GM12878 (cell line): ENCODE measurements around the gene DGKQ. TPM values are rescaled to one million over a fixed set of nuclear protein-coding genes. Genes with fewer than 3 reads are reported as not detected.

ENCODE experiments used
- ATAC-seq: fragments of 200-7000 bp; cut with Tn5 transposase; 3 replicates; pipeline ENCODE4 v1.9.1; 2020; ENCODE audit warnings: mild to moderate bottlenecking, moderate library complexity
- BruUV-seq: library from RNA; stranded (reverse); fragments of 400-500 nt; replicated peaks from 2 replicates; lab custom pipeline; 2021; lab: Mats Ljungman, UMichigan
- CTCF ChIA-PET: fragments of 300-600 bp; sonication (Branson Sonifier 250); formaldehyde crosslinking; extraction: SDS; loops from one replicate; lab custom pipeline; 2021; ENCODE audit warnings: inconsistent platforms; lab: Yijun Ruan, JAX
- POLR2A ChIA-PET: fragments of 350-600 bp; formaldehyde crosslinking; extraction: SDS; loops from one replicate; lab custom pipeline; 2021; ENCODE audit warnings: inconsistent platforms; lab: Charles Lee
- RAD21 ChIA-PET: fragments of 300-600 bp; sonication (Branson Sonifier 250); formaldehyde crosslinking; loops from one replicate; lab custom pipeline; 2023; ENCODE audit warnings: antibody characterized with exemption; ENCODE audit not compliant: unreplicated experiment; lab: Charles Lee
- SMC1A ChIA-PET: fragments of 300-600 bp; sonication (Branson Sonifier 250); formaldehyde crosslinking; loops from one replicate; lab custom pipeline; 2023; ENCODE audit not compliant: unreplicated experiment, uncharacterized antibody; lab: Charles Lee
- DNase-seq: peaks from one replicate; pipeline ENCODE4 v3.0.0-alpha.2; 2011; ENCODE audit warnings: low read depth, low spot score
- FAIRE-seq: peaks from 3 replicates; lab custom pipeline; 2011; peaks lifted over from hg19 to GRCh38; lab: Jason Lieb, UNC
- H2AFZ ChIP-seq: 2 replicates; pipeline ENCODE4 v1.6.0; 2011; ENCODE audit warnings: low read depth, low read length, control low read depth; ENCODE audit not compliant: control insufficient read depth
- H3K27ac ChIP-seq: 2 replicates; pipeline ENCODE4 v1.5.1; 2011; ENCODE audit warnings: control low read depth; ENCODE audit not compliant: control insufficient read depth, insufficient read depth
- H3K27me3 ChIP-seq, 2 experiments: replicated peaks in 1 of 2; 2 replicates each; pipeline versions ENCODE4 v1.6.0 to v1.6.1; 2011; ENCODE audit warnings: low read length in 1 of 2; ENCODE audit not compliant: control insufficient read depth in 2 of 2, insufficient read depth in 2 of 2
- H3K36me3 ChIP-seq, 2 experiments: 2 replicates each; pipeline ENCODE4 v1.5.1; 2011; ENCODE audit warnings: low read length in 1 of 2; ENCODE audit not compliant: control insufficient read depth in 2 of 2, insufficient read depth in 2 of 2
- H3K4me1 ChIP-seq: 2 replicates; pipeline ENCODE4 v1.6.1; 2011; ENCODE audit warnings: mild to moderate bottlenecking, low read length, moderate library complexity, mixed read lengths; ENCODE audit not compliant: control insufficient read depth, insufficient read depth
- H3K4me2 ChIP-seq: 2 replicates; pipeline ENCODE4 v1.6.0; 2011; ENCODE audit warnings: control low read depth; ENCODE audit not compliant: control insufficient read depth, insufficient read depth
- H3K4me3 ChIP-seq: fragments of 200-600 bp; sonication (generic); 2 replicates; pipeline ENCODE4 v1.5.1; 2016
- H3K79me2 ChIP-seq: 2 replicates; pipeline ENCODE4 v1.6.0; 2011; ENCODE audit warnings: low read length; ENCODE audit not compliant: control insufficient read depth, insufficient read depth
- H3K9ac ChIP-seq: 2 replicates; pipeline ENCODE4 v1.8.0; 2011; ENCODE audit warnings: low read length, control low read depth, mixed read lengths; ENCODE audit not compliant: control insufficient read depth, insufficient read depth
- H3K9me3 ChIP-seq: replicated peaks from 3 replicates; pipeline ENCODE4 v1.5.1; 2011; ENCODE audit warnings: mild to moderate bottlenecking, low read length; ENCODE audit not compliant: control insufficient read depth, insufficient read depth
- H4K20me1 ChIP-seq: 2 replicates; pipeline ENCODE4 v1.6.0; 2011; ENCODE audit not compliant: control insufficient read depth, insufficient read depth
- JUND ChIP-seq: IDR thresholded peaks from 2 replicates; pipeline ENCODE4 v1.6.1; 2012; ENCODE audit warnings: low read depth, mild to moderate bottlenecking, low read length, improper control_type of control experiment, moderate library complexity
- POLR2AphosphoS2 ChIP-seq: IDR thresholded peaks from 2 replicates; pipeline ENCODE4 v1.6.1; 2011; ENCODE audit warnings: low read depth, mild to moderate bottlenecking, low read length, improper control_type of control experiment, moderate library complexity
- POU2F2 ChIP-seq: IDR thresholded peaks from 3 replicates; pipeline ENCODE4 v1.6.1; 2011; ENCODE audit warnings: low read depth, mild to moderate bottlenecking, low read length, borderline replicate concordance
- SMC3 ChIP-seq: IDR thresholded peaks from 2 replicates; pipeline ENCODE4 v1.6.1; 2011; ENCODE audit warnings: low read length, improper control_type of control experiment, borderline replicate concordance
- SREBF1 ChIP-seq: IDR thresholded peaks from 2 replicates; pipeline ENCODE4 v1.6.1; 2012; ENCODE audit warnings: mild to moderate bottlenecking, low read length
- SUZ12 ChIP-seq: fragments of 200-600 bp; sonication (generic); IDR thresholded peaks from one replicate; pipeline ENCODE4 v1.6.1; 2018; ENCODE audit warnings: antibody characterized with exemption, mild to moderate bottlenecking; ENCODE audit not compliant: unreplicated experiment
- TBL1XR1 ChIP-seq: IDR thresholded peaks from 2 replicates; pipeline ENCODE4 v1.6.1; 2012; ENCODE audit warnings: low read depth, low read length, improper control_type of control experiment
- YBX1 ChIP-seq: fragments of 450-650 bp; IDR thresholded peaks from 2 replicates; pipeline ENCODE4 v1.6.1; 2016; ENCODE audit warnings: antibody characterized with exemption
- ZSCAN29 ChIP-seq: fragments of 450-650 bp; IDR thresholded peaks from 2 replicates; pipeline ENCODE4 v1.6.1; 2017; ENCODE audit warnings: mild to moderate bottlenecking, moderate library complexity
- WGBS: methylation state at CpG from one replicate; pipeline ENCODE4 v1.1.6; 2016; ENCODE audit warnings: low lambda C conversion rate; ENCODE audit not compliant: insufficient replicate concordance, insufficient coverage; ENCODE audit errors: missing lambda C conversion rate; 5-methylcytosine and 5-hydroxymethylcytosine counted together
- in situ Hi-C: fragments of 300-500 bp; cut with MboI; formaldehyde crosslinking; loops from 9 replicates; pipeline ENCODE4 v1.14.3; 2018; ENCODE audit warnings: mixed read lengths
- intact Hi-C: fragments of 100-400 bp; cut with micrococcal nuclease; formaldehyde crosslinking; loops from one replicate; pipeline ENCODE4 v1.14.2; 2022; ENCODE audit not compliant: unreplicated experiment
- polyA plus RNA-seq, 11 experiments: library from polyadenylated mRNA; depleted of rRNA in 4 of 11; unstranded in 6 of 11; stranded (reverse) in 5 of 11; fragments of >200 nt; fragmentation: Nextera tagmentation in 4 of 11; fragmentation: Illumina TruSeq in 1 of 11; extraction: Ambion mirVana in 4 of 11; extraction: Trizol in 1 of 11; gene quantifications; 1 replicate in 1 of 11; 2 replicates in 10 of 11; pipeline versions ENCODE4 v1.2.1 to v1.2.3, GENCODE V29; 2011 to 2016; ENCODE audit warnings: inconsistent platforms in 2 of 11, missing spikeins in 2 of 11, low read depth in 1 of 11
- total RNA-seq, 4 experiments: library from RNA; depleted of rRNA in 3 of 4; stranded (reverse); fragments of >200 nt in 3 of 4; fragmentation: Illumina TruSeq in 1 of 4; extraction: Trizol in 1 of 4; gene quantifications; 2 replicates each; pipeline versions ENCODE4 v1.2.1 to v1.2.3, GENCODE V29; 2013 to 2021
- TF ChIP-seq, protein P1 (sequence below): fragments of 450-650 bp; IDR thresholded peaks from 2 replicates; pipeline ENCODE4 v1.6.1; 2016; ENCODE audit warnings: mild to moderate bottlenecking, moderate library complexity, borderline replicate concordance

DGKQ gene
- total and polyA plus RNA-seq, 10 of the 15 experiments (the other 5 are each of a cell fraction or from before 2014, with no cell fraction given), result 0.11 to 10.5 (median 1.4) TPM

DNA sequence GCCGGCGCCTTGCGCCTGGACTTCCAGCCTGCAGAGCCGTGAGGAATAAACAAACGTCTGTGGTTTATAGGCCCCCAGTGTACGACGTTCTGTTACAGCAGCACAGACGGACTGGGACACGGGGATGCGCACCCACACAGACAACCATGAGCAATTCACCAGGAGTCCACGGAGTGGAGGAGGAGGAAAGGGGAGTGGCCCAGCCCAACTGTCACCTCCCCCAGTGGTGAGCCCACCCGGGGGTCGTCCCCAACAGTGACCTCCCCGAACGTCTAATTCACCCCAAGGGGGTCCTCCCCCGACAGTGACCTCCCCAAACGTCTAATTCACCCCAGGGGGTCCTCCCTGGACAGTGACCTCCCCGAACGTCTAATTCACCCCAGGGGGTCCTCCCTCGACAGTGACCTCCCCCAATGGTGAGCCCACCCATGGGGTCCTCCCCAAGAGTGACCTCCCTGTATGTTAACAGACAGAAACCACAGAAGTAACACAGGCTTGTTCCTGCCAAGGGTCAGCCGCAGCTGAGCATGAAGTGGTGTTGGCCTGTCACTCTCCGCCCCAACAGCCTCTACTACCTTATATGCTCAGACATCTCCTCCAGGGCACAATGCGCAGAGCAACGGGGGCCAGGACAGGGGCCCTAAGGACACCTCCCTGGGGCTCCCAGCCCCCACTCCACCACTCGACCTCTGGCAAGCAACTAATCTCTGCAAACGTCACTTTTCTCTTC, 47.4 kb downstream of the DGKQ start:
- intact Hi-C loops, result no loop called here
- no peak for TF ChIP-seq JUND

DNA sequence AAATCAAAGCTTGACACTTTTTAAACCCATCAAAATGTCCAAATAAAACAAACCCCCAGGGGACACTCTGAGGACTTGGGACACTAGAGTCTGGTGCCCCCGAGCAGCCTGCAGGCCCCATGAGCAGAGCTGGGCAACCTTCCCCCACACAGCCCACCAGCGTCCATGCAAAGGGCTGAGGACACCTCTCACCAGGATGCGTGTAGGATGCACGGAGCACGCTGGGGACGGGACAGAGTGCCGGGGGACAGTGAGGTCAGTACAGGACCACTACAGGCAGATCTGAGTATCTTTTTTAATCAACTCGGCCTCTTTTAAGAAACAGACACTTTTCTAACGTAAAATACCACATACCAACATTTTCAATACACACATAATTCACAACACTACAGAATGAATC, 48.2 kb downstream of the DGKQ start:
- Histone ChIP-seq H3K27me3 (no peaks in the 10 kb centered on the region), H3K9ac (no peak overlapping the region), H3K4me2 (peak overlapping the region; percentile 19), H3K79me2 (peaks cover 76% of the 10 kb centered on the region), H3K36me3 (peaks cover 0 to 4% of the 10 kb centered on the region in 2 experiments; a peak in 2 of 4 replicates), H4K20me1 (peaks cover 10% of the 10 kb centered on the region; the same call in 1 of the 2 replicates), H3K9me3 (no peaks in the 10 kb centered on the region; the same call in 1 of the 3 replicates), H3K27ac (peak overlapping the region; percentile 74), H2AFZ (no peak overlapping the region), H3K4me1 (peaks cover 48% of the 10 kb centered on the region), H3K4me3 (0 out of 2 replicates have a peak overlapping the region, but pooled peaks have one; percentile 22)
- WGBS, result 35% methylated on average over 9 of the region's 9 CpGs
- intact Hi-C loops (no loop called here), in situ Hi-C loops (no loop called here)
- ChIA-PET CTCF (no interaction called here), POLR2A (interaction anchor here (1.6 kb wide), 1 partner anchor 11 kb away, joined by 4 read pairs; no protein-coding TSS in a partner anchor), RAD21 (no interaction called here), SMC1A (no interaction called here)
- DNase-seq, result no peak
- no peak for ATAC-seq
- no TSS peak for BruUV-seq
- TF ChIP-seq ZSCAN29 (no peak), POU2F2 (no peak), TBL1XR1 (no peak), YBX1 (no peak), SREBF1 (no peak), SMC3 (no peak), POLR2AphosphoS2 (no peak), SUZ12 (no peak)
- TF ChIP-seq, protein P1, sequence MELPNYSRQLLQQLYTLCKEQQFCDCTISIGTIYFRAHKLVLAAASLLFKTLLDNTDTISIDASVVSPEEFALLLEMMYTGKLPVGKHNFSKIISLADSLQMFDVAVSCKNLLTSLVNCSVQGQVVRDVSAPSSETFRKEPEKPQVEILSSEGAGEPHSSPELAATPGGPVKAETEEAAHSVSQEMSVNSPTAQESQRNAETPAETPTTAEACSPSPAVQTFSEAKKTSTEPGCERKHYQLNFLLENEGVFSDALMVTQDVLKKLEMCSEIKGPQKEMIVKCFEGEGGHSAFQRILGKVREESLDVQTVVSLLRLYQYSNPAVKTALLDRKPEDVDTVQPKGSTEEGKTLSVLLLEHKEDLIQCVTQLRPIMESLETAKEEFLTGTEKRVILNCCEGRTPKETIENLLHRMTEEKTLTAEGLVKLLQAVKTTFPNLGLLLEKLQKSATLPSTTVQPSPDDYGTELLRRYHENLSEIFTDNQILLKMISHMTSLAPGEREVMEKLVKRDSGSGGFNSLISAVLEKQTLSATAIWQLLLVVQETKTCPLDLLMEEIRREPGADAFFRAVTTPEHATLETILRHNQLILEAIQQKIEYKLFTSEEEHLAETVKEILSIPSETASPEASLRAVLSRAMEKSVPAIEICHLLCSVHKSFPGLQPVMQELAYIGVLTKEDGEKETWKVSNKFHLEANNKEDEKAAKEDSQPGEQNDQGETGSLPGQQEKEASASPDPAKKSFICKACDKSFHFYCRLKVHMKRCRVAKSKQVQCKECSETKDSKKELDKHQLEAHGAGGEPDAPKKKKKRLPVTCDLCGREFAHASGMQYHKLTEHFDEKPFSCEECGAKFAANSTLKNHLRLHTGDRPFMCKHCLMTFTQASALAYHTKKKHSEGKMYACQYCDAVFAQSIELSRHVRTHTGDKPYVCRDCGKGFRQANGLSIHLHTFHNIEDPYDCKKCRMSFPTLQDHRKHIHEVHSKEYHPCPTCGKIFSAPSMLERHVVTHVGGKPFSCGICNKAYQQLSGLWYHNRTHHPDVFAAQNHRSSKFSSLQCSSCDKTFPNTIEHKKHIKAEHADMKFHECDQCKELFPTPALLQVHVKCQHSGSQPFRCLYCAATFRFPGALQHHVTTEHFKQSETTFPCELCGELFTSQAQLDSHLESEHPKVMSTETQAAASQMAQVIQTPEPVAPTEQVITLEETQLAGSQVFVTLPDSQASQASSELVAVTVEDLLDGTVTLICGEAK, result no peak
- FAIRE-seq, result no peak

More for the DNA sequence above, 47.4 kb downstream of the DGKQ start:
- Histone ChIP-seq H3K79me2 (peaks cover 79% of the 10 kb centered on the region), H3K4me2 (no peak overlapping the region; the same call in 1 of the 2 replicates), H3K9ac (no peak overlapping the region), H3K4me3 (0 out of 2 replicates have a peak overlapping the region, but pooled peaks have one; percentile 22), H4K20me1 (peaks cover 15% of the 10 kb centered on the region), H3K27ac (0 out of 2 replicates have a peak overlapping the region, but pooled peaks have one; percentile 9), H3K36me3 (peaks cover 0 to 4% of the 10 kb centered on the region in 2 experiments; a peak in 2 of 4 replicates), H3K27me3 (no peaks in the 10 kb centered on the region), H2AFZ (no peak overlapping the region), H3K4me1 (peaks cover 51% of the 10 kb centered on the region), H3K9me3 (no peaks in the 10 kb centered on the region; the same call in 1 of the 3 replicates)
- ChIA-PET SMC1A (no interaction called here), POLR2A (interaction anchor here (1.6 kb wide), 1 partner anchor 10 kb away, joined by 4 read pairs; no protein-coding TSS in a partner anchor), RAD21 (no interaction called here), CTCF (no interaction called here)
- no TSS peak for BruUV-seq
- DNase-seq (no peak), FAIRE-seq (no peak), ATAC-seq (no peak)
- in situ Hi-C loops, result no loop called here
- 79% methylated on average over 23 of the region's 26 CpGs for WGBS
